ENCODE results near the gene IL1RL1. TPM values are rescaled to one million over a fixed set of nuclear protein-coding genes. Genes with fewer than 3 reads are reported as not detected.

The IL1RL1 gene
- total RNA-seq, 1 donor from 2014 or later, result not detected

DNA sequence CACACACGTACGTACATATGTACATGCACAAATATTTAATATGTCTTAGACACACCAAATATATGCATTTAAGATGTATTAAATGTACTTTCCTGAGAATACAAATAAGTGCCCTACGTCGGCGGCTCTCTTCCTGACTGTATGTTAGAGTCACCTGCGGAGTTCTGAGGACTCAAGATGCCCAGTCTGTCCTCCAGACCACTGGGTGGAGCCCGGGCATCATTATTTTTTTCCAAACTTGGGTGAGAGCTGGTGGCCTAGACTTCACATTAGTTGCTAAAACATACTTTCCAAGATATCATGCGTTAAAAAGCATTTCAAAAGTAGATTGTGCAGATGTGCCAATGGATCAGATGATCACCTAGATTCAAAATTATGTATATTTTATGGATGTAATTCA, 47.1 kb downstream of the IL1RL1 start:
- TF ChIP-seq, protein P1, sequence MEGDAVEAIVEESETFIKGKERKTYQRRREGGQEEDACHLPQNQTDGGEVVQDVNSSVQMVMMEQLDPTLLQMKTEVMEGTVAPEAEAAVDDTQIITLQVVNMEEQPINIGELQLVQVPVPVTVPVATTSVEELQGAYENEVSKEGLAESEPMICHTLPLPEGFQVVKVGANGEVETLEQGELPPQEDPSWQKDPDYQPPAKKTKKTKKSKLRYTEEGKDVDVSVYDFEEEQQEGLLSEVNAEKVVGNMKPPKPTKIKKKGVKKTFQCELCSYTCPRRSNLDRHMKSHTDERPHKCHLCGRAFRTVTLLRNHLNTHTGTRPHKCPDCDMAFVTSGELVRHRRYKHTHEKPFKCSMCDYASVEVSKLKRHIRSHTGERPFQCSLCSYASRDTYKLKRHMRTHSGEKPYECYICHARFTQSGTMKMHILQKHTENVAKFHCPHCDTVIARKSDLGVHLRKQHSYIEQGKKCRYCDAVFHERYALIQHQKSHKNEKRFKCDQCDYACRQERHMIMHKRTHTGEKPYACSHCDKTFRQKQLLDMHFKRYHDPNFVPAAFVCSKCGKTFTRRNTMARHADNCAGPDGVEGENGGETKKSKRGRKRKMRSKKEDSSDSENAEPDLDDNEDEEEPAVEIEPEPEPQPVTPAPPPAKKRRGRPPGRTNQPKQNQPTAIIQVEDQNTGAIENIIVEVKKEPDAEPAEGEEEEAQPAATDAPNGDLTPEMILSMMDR (IDR thresholded peaks at IDR 0.05), result no peak
- peaks cover 53% of the 10 kb centered on the region for H3K27me3 Mint-ChIP-seq (ENCODE audit: unreplicated experiment)
- no peak overlapping the region for H3K27ac Mint-ChIP-seq (ENCODE audit: unreplicated experiment)
- no peak for DNase-seq (ENCODE audit: extremely low spot score, unreplicated experiment)
- no peaks in the 10 kb centered on the region for H3K9me3 Mint-ChIP-seq (ENCODE audit: unreplicated experiment)
- peaks cover 7% of the 10 kb centered on the region for H3K4me1 Mint-ChIP-seq (ENCODE audit: unreplicated experiment)
- H3K36me3 Mint-ChIP-seq (ENCODE audit: unreplicated experiment), result no peaks in the 10 kb centered on the region
- H3K4me3 Mint-ChIP-seq (ENCODE audit: unreplicated experiment), result no peak overlapping the region

DNA sequence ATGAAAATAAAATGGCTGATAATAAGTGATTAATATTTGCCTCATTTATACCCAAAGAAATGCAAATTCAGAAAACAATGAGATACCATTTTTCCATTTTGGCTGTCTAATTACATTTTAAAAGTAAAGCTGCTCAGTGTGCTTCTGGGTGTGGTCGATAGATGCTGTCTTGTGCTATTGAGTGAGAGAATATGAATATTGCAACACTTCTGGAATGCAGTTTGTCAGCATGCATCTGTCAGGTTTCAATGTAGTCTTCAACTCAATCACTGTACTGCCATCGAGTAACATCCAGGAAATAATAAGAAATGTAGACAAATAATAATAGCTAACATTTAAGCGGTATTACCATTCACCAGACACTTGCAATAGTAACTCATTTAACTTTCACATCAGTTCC, 48.2 kb downstream of the IL1RL1 start:
- TF ChIP-seq, protein P1 (IDR thresholded peaks at IDR 0.05), result no peak
- Mint-ChIP-seq H3K4me1 (ENCODE audit: unreplicated experiment) (peaks cover 7% of the 10 kb centered on the region), H3K27ac (ENCODE audit: unreplicated experiment) (no peak overlapping the region), H3K36me3 (ENCODE audit: unreplicated experiment) (no peaks in the 10 kb centered on the region), H3K9me3 (ENCODE audit: unreplicated experiment) (no peaks in the 10 kb centered on the region), H3K27me3 (ENCODE audit: unreplicated experiment) (peaks cover 47% of the 10 kb centered on the region), H3K4me3 (ENCODE audit: unreplicated experiment) (no peak overlapping the region)
- DNase-seq (ENCODE audit: extremely low spot score, unreplicated experiment), result no peak

DNA sequence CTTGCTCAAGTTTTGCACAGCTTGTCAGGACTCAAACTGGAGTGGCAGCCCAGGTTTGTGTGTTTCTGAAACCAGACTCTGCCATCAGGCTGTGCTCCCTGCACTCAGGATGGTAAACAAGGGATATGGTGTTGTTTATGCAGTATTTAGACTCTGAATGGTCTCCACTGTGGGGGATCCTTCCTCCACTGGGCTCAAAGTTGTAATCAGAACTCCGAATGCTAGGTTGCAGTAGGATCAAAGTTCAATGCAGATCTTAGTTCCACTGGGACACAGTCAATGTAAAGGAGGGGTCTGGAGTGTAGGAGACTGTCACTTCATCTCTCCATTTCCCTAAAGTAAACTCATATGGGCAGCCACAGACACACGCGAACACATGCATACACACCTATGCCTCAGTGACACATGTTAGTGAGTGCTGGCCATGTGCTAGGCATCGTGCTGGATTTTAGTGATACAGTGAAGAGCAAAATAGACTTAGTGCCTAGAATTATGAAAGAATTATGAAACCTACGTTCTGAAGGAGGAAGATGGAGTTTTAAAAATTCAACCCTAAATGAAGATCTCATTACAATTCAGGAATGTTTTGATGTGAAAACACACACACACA, 50.4 kb downstream of the IL1RL1 start:
- no peak for DNase-seq (ENCODE audit: extremely low spot score, unreplicated experiment)
- TF ChIP-seq, protein P1 (IDR thresholded peaks at IDR 0.05), result no peak
- peaks cover 15% of the 10 kb centered on the region for H3K9me3 Mint-ChIP-seq (ENCODE audit: unreplicated experiment)
- no peak overlapping the region for H3K4me3 Mint-ChIP-seq (ENCODE audit: unreplicated experiment)
- H3K36me3 Mint-ChIP-seq (ENCODE audit: unreplicated experiment), result no peaks in the 10 kb centered on the region
- no peak overlapping the region for H3K27ac Mint-ChIP-seq (ENCODE audit: unreplicated experiment)
- no peaks in the 10 kb centered on the region for H3K4me1 Mint-ChIP-seq (ENCODE audit: unreplicated experiment)
- peaks cover 34% of the 10 kb centered on the region for H3K27me3 Mint-ChIP-seq (ENCODE audit: unreplicated experiment)

DNA sequence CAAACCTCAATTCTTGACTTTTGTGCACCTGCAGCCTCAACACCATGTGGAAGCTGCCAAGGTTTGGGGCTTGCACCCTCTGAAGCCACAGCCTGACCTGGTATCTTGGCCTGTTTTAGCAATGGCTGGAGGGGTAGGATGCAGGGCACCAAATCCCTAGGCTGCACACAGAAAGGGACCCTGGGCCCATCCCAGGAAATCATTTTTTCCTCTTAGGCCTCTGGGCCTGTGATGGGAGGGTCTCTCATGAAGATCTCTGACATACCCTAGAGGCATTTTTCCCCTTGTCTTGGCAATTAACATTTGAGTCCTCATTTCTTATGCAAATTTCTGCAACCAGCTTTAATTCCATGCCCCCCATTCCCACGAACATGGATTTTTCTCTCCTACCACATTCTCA, 54.4 kb downstream of the IL1RL1 start:
- H3K27ac Mint-ChIP-seq (ENCODE audit: unreplicated experiment), result no peak overlapping the region
- no peak for DNase-seq (ENCODE audit: extremely low spot score, unreplicated experiment)
- H3K9me3 Mint-ChIP-seq (ENCODE audit: unreplicated experiment), result peaks cover 20% of the 10 kb centered on the region
- H3K4me1 Mint-ChIP-seq (ENCODE audit: unreplicated experiment), result no peaks in the 10 kb centered on the region
- peaks cover 26% of the 10 kb centered on the region for H3K27me3 Mint-ChIP-seq (ENCODE audit: unreplicated experiment)
- H3K36me3 Mint-ChIP-seq (ENCODE audit: unreplicated experiment), result no peaks in the 10 kb centered on the region
- TF ChIP-seq, protein P1 (IDR thresholded peaks at IDR 0.05), result no peak
- no peak overlapping the region for H3K4me3 Mint-ChIP-seq (ENCODE audit: unreplicated experiment)

DNA sequence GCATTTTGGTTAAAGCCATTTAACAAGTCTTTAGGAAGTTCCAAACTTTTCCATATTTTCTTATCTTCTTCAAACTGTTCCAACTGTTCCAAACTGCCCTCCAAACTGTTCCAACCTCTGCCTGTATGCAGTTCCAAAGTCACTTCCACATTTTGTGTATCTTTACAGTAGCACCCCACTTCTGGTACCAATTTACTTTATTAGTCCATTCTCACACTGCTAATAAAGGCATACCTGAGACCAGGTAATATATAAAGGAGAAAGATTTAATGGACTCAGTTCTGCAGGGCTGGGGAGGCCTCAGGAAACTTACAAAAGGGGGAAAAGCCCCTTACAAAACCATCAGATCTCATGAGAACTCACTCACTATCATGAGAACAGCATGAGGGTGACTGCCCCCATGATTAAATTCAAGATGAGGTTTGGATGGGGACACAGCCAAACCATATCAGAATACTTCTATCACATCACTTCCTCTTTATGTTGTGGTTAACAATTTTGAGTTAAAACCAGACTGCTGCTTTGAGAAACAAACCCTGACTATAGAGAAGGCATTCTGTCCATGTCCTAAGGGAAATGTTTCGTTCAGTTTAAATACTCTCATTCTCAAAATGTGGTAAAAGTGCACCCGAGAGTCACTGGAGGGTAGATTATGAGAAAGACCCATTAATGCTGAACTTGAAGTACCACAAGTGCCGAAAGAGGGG, 55.2 kb downstream of the IL1RL1 start:
- Mint-ChIP-seq H3K27me3 (ENCODE audit: unreplicated experiment) (peaks cover 28% of the 10 kb centered on the region), H3K27ac (ENCODE audit: unreplicated experiment) (no peak overlapping the region), H3K4me1 (ENCODE audit: unreplicated experiment) (no peaks in the 10 kb centered on the region), H3K9me3 (ENCODE audit: unreplicated experiment) (peaks cover 20% of the 10 kb centered on the region), H3K36me3 (ENCODE audit: unreplicated experiment) (no peaks in the 10 kb centered on the region), H3K4me3 (ENCODE audit: unreplicated experiment) (no peak overlapping the region)
- TF ChIP-seq, protein P1 (IDR thresholded peaks at IDR 0.05), result no peak
- no peak for DNase-seq (ENCODE audit: extremely low spot score, unreplicated experiment)

Measured in osteocyte (in vitro differentiated cells).